Vagina (tissue), 2 donors: ENCODE results near the gene C3orf33. TPM values are rescaled to one million over a fixed set of nuclear protein-coding genes. Genes with fewer than 3 reads are reported as not detected.

Source experiments
- DNase-seq, 2 donors: peaks; one replicate each; pipeline ENCODE4 v3.0.0-alpha.2; 2017; ENCODE audit errors: extremely low spot score in 2 of 2
- H3K27ac ChIP-seq: fragments of 200-600 bp; sonication (generic); one replicate; pipeline ENCODE4 v1.5.1; 2019
- H3K27me3 ChIP-seq: fragments of 200-600 bp; sonication (generic); one replicate; pipeline ENCODE4 v1.5.1; 2019
- H3K36me3 ChIP-seq, 2 donors: fragments of 200-600 bp; sonication (generic); one replicate each; pipeline ENCODE4 v1.5.1; 2017 to 2019
- H3K4me1 ChIP-seq: fragments of 200-600 bp; sonication (generic); one replicate; pipeline ENCODE4 v1.5.1; 2019
- H3K4me3 ChIP-seq, 2 donors: fragments of 200-600 bp; sonication (generic); 1 replicate in 1 of 2; 2 replicates in 1 of 2; pipeline ENCODE4 v1.5.1; 2016 to 2019
- H3K9me3 ChIP-seq: fragments of 200-600 bp; sonication (generic); one replicate; pipeline ENCODE4 v1.5.1; 2019
- POLR2A ChIP-seq, 2 donors: fragments of 450-650 bp; IDR thresholded peaks; one replicate each; pipeline ENCODE4 v1.6.1; 2017; ENCODE audit warnings: antibody characterized with exemption in 2 of 2, mild to moderate bottlenecking in 2 of 2, moderate library complexity in 2 of 2
- POLR2AphosphoS5 ChIP-seq, 2 donors: sonication (generic); formaldehyde crosslinking; IDR thresholded peaks; one replicate each; pipeline ENCODE4 v1.9.0; 2017; ENCODE audit warnings: antibody characterized with exemption in 2 of 2, mild to moderate bottlenecking in 2 of 2, low read depth in 1 of 2; ENCODE audit not compliant: insufficient read depth in 1 of 2
- intact Hi-C: fragments of 100-400 bp; cut with DNase I; formaldehyde crosslinking; loops from one replicate; pipeline ENCODE4 v1.15.1; 2023
- total RNA-seq: library from RNA; depleted of rRNA; stranded (reverse); fragments of >200 nt; gene quantifications from one replicate; pipeline ENCODE4 v1.2.3, GENCODE V29; 2016
- TF ChIP-seq, protein P1 (sequence below), 3 experiments: fragments of 450-650 bp in 2 of 3; fragments of 200-600 bp in 1 of 3; sonication (generic) in 1 of 3; IDR thresholded peaks; one replicate each; pipeline ENCODE4 v1.5.1; 2017 to 2019; ENCODE audit warnings: antibody characterized with exemption in 3 of 3, mild to moderate bottlenecking in 2 of 3, moderate library complexity in 2 of 3

Gene C3orf33
- total RNA-seq, 1 donor from 2014 or later, result 1.7 TPM

DNA sequence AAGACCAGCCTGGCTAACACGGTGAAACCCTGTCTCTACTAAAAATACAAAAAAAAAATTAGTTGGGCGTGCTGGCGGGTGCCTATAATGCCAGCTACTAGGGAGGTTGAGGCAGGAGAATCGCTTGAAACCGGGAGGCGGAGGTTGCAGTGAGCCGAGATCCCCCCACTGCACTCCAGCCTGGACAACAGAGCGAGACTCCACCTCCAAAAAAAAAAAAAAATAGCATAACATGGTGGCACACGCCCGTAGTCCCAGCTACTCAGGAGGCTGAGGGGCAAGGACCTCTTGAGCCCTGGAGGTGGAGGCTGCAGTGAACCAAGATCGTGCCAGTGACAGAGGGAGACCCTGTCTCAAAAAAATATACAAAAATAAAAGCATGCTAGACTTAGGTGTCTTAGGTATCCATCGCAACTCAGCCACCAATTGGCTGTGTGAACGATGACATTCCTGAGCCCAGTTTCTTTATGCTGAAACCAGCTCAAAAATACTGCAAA lies 67.5 kb downstream of the C3orf33 start:
- intact Hi-C loops, result no loop called here
- H3K4me3 ChIP-seq, result no peak overlapping the region
- no peaks in the 10 kb centered on the region for H3K9me3 ChIP-seq
- no peaks in the 10 kb centered on the region for H3K36me3 ChIP-seq
- H3K4me1 ChIP-seq, result peaks cover 5% of the 10 kb centered on the region
- no peak for DNase-seq
- H3K27me3 ChIP-seq, result no peaks in the 10 kb centered on the region
- TF ChIP-seq, protein P1, sequence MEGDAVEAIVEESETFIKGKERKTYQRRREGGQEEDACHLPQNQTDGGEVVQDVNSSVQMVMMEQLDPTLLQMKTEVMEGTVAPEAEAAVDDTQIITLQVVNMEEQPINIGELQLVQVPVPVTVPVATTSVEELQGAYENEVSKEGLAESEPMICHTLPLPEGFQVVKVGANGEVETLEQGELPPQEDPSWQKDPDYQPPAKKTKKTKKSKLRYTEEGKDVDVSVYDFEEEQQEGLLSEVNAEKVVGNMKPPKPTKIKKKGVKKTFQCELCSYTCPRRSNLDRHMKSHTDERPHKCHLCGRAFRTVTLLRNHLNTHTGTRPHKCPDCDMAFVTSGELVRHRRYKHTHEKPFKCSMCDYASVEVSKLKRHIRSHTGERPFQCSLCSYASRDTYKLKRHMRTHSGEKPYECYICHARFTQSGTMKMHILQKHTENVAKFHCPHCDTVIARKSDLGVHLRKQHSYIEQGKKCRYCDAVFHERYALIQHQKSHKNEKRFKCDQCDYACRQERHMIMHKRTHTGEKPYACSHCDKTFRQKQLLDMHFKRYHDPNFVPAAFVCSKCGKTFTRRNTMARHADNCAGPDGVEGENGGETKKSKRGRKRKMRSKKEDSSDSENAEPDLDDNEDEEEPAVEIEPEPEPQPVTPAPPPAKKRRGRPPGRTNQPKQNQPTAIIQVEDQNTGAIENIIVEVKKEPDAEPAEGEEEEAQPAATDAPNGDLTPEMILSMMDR (IDR thresholded peaks at IDR 0.05), result no peak
- TF ChIP-seq POLR2AphosphoS5 (IDR thresholded peaks at IDR 0.05; ENCODE audit: insufficient read depth in 1 of 2, low read depth in 1 of 2) (no peak), POLR2A (IDR thresholded peaks at IDR 0.05) (no peak)
- no peak overlapping the region for H3K27ac ChIP-seq

DNA sequence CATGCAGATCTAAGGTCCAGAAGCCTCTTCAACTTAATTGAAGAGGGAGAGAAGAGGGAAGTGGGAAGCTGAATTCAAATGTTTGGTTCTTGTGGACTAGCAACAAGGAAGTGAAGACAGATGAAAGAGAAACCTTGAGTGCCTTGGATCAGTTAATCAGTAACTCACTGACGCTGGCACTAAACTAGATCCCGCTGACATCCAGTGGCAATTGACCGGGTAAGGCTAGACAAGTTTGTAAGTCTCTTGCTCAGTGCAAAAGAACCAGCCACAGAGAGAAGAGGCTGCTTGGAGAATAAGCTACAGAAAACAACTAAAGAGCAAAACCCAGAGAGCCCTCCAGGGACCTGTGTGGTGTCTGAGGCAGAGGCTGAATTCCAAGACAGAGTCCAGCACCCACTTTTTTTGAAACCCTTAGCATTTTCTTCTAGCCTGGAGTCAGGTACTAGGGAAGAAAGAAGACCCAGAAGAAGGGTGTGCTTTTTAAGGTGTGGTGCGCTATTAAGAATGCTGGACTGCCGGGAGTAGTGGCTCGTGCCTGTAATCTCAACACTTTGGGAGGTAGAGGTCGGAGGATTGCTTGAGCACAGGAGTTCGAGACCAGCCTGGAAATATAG lies 68.1 kb downstream of the C3orf33 start:
- Histone ChIP-seq H3K9me3 (no peaks in the 10 kb centered on the region), H3K36me3 (no peaks in the 10 kb centered on the region), H3K27me3 (no peaks in the 10 kb centered on the region), H3K4me3 (no peak overlapping the region), H3K4me1 (no peaks in the 10 kb centered on the region), H3K27ac (no peak overlapping the region)
- no peak for DNase-seq
- TF ChIP-seq POLR2AphosphoS5 (IDR thresholded peaks at IDR 0.05; ENCODE audit: insufficient read depth in 1 of 2, low read depth in 1 of 2), result no peak
- intact Hi-C loops, result no loop called here

DNA sequence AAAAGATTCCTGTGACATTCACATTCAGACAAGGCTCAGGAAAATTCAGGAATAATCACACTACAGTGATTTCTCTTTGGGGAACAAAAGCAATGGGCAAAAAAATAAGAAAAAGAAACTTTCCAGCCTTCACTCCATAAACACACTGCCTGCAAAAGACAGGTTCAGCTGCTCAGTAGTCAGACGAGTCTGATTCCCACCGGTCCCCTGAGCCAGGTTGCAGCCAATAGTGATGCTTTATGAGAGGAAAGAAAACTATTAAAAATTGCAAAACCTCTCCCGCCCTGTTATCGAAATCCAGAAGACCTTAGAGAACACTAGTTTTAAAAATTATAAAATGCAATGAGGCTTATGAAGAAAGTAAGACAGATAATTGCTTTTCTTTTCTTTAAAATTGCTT lies 69.7 kb downstream of the C3orf33 start:
- H3K27ac ChIP-seq, result no peak overlapping the region
- intact Hi-C loops, result no loop called here

DNA sequence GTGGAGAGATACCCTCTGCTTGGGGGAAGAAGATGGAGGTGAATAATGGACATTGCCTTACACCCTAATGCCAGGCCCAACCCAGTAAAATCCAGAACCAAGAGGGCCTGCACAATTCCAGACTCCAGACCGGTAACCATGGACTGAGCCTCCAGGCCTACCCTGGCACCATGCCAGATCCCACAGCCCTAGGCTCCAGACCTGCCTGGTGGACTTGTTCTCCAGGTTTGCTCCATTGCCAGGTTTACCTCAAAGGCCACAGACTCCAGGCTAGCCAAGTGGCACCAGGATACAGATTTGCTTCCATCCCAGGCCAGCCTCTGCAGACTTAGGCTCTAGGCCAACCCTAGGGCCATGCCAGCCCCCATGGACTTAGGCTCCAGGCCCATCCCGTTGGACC lies 75.2 kb downstream of the C3orf33 start:
- DNase-seq, result no peak
- Histone ChIP-seq H3K9me3 (no peaks in the 10 kb centered on the region), H3K36me3 (no peaks in the 10 kb centered on the region), H3K27me3 (no peaks in the 10 kb centered on the region), H3K27ac (no peak overlapping the region), H3K4me3 (no peak overlapping the region), H3K4me1 (no peaks in the 10 kb centered on the region)
- intact Hi-C loops, result no loop called here
- TF ChIP-seq, protein P1 (IDR thresholded peaks at IDR 0.05), result no peak
- TF ChIP-seq POLR2AphosphoS5 (IDR thresholded peaks at IDR 0.05; ENCODE audit: insufficient read depth in 1 of 2, low read depth in 1 of 2), result no peak

More for the DNA sequence above, 69.7 kb downstream of the C3orf33 start:
- no peaks in the 10 kb centered on the region for H3K9me3 ChIP-seq
- TF ChIP-seq POLR2A (IDR thresholded peaks at IDR 0.05) (no peak), POLR2AphosphoS5 (IDR thresholded peaks at IDR 0.05; ENCODE audit: insufficient read depth in 1 of 2, low read depth in 1 of 2) (no peak)
- TF ChIP-seq, protein P1 (IDR thresholded peaks at IDR 0.05), result no peak
- no peaks in the 10 kb centered on the region for H3K27me3 ChIP-seq
- H3K4me3 ChIP-seq, result no peak overlapping the region
- H3K36me3 ChIP-seq, result no peaks in the 10 kb centered on the region
- no peak for DNase-seq
- H3K4me1 ChIP-seq, result no peaks in the 10 kb centered on the region

DNA sequence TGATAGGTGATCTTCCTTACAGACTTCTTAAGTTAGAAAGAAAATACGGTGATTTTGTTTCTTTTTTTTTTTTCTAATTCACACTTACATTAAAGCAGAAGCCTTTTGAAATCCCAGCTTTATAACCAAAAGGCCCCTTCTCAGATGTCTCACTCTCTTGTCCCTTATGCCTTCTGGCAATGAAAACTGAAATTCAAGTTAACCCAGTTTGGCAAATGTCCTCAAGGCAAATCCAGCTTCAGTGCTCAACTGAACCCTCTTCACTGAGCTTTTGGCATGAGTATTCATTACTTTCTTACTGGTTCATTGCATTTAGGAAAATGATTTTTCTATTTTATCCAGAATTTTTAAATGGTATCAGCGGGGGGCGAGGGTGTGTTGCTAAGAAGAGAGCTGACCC lies 78.2 kb downstream of the C3orf33 start:
- TF ChIP-seq, protein P1 (IDR thresholded peaks at IDR 0.05), result no peak
- TF ChIP-seq POLR2A (IDR thresholded peaks at IDR 0.05), result no peak
- no peak for TF ChIP-seq POLR2AphosphoS5 (IDR thresholded peaks at IDR 0.05; ENCODE audit: insufficient read depth in 1 of 2, low read depth in 1 of 2)
- intact Hi-C loops, result no loop called here
- no peaks in the 10 kb centered on the region for H3K36me3 ChIP-seq
- no peak overlapping the region for H3K4me3 ChIP-seq
- no peak overlapping the region for H3K27ac ChIP-seq
- no peaks in the 10 kb centered on the region for H3K4me1 ChIP-seq
- no peaks in the 10 kb centered on the region for H3K27me3 ChIP-seq
- no peaks in the 10 kb centered on the region for H3K9me3 ChIP-seq
- no peak for DNase-seq
